Tibial nerve (tissue), 4 donors: ENCODE results near the gene DDX39A. TPM values are rescaled to one million over a fixed set of nuclear protein-coding genes. Genes with fewer than 3 reads are reported as not detected.
A peak's percentile ranks its signal among the peaks of the same experiment; 100 is the strongest.

Experiments
- DNase-seq, 2 donors: peaks; one replicate each; pipeline ENCODE4 v3.0.0-alpha.2; 2019; ENCODE audit warnings: low spot score in 2 of 2
- H3K27ac ChIP-seq, 4 donors: fragments of 200-600 bp; sonication (generic) in 3 of 4; one replicate each; pipeline ENCODE4 v1.5.1; 2017 to 2019; ENCODE audit warnings: mild to moderate bottlenecking in 1 of 4
- H3K27me3 ChIP-seq, 2 donors: fragments of 200-600 bp; sonication (generic) in 1 of 2; one replicate each; pipeline versions ENCODE4 v1.5.1 to v1.6.0; 2017 to 2019
- H3K36me3 ChIP-seq, 3 donors: fragments of 200-600 bp; sonication (generic); one replicate each; pipeline ENCODE4 v1.5.1; 2018 to 2019
- H3K4me1 ChIP-seq, 4 donors: fragments of 200-600 bp; sonication (generic) in 3 of 4; one replicate each; pipeline ENCODE4 v1.5.1; 2017 to 2019
- H3K4me3 ChIP-seq, 4 donors: fragments of 200-600 bp; sonication (generic) in 3 of 4; one replicate each; pipeline ENCODE4 v1.5.1; 2017 to 2019; ENCODE audit warnings: mild to moderate bottlenecking in 1 of 4, moderate library complexity in 1 of 4
- H3K9me3 ChIP-seq, 4 donors: fragments of 200-600 bp; sonication (generic) in 3 of 4; one replicate each; pipeline ENCODE4 v1.5.1; 2017 to 2019
- EP300 ChIP-seq, 2 donors: sonication (generic); formaldehyde crosslinking; IDR thresholded peaks; one replicate each; pipeline ENCODE4 v1.6.1; 2017; ENCODE audit warnings: antibody characterized with exemption in 2 of 2, mild to moderate bottlenecking in 1 of 2
- POLR2A ChIP-seq, 2 donors: fragments of 450-650 bp; IDR thresholded peaks; one replicate each; pipeline ENCODE4 v1.6.1; 2017; ENCODE audit warnings: antibody characterized with exemption in 2 of 2, mild to moderate bottlenecking in 2 of 2, moderate library complexity in 2 of 2
- WGBS, 2 donors: methylation state at CpG; one replicate each; pipeline ENCODE4 v1.1.5; 2018; 5-methylcytosine and 5-hydroxymethylcytosine counted together
- total RNA-seq, 4 donors: library from RNA; depleted of rRNA; stranded (reverse); fragments of >200 nt; gene quantifications; one replicate each; pipeline ENCODE4 v1.1.0, GENCODE V29; 2016
- TF ChIP-seq, protein P1 (sequence below), 5 experiments: fragments of 200-600 bp in 3 of 5; fragments of 450-650 bp in 2 of 5; sonication (generic) in 3 of 5; IDR thresholded peaks; one replicate each; pipeline ENCODE4 v1.5.1; 2016 to 2019; ENCODE audit warnings: antibody characterized with exemption in 5 of 5, mild to moderate bottlenecking in 3 of 5, moderate library complexity in 2 of 5

Gene DDX39A
- total RNA-seq, 4 donors from 2014 or later, result 60.7 to 136 (median 92.6) TPM

DNA sequence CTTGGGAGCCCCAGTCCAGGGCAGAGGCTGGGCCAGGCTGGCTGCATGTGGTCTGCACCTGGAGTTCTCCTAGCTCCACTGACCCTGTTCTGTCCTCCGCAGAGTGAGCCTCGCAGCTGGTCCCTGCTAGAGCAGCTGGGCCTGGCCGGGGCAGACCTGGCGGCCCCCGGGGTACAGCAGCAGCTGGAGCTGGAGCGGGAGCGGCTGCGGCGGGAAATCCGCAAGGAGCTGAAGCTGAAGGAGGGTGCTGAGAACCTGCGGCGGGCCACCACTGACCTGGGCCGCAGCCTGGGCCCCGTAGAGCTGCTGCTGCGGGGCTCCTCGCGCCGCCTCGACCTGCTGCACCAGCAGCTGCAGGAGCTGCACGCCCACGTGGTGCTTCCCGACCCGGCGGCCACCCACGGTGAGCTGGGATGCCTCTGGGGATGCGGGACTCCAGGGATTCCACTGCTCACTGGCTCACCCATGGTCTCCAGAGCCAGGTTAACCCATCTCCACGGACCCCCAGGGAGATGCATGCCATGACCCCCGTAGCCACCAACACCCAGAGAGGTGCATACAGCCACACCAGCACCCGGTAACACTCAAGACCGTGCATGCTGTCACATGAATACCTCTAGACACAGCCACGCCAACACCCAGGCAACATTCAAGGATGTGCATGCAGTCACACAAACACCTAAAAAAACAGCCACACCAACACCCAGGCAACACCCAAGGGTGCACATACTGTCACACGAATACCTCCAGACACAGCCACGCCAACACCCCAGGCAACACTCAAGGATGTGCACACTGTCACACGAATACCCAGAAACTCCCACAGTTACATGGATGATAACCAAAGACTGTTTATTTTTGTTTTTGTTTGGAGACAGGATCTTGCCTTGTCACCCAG lies 22.1 kb upstream of the DDX39A start:
- no peak overlapping the region for H3K4me3 ChIP-seq
- WGBS, 2 donors, result 64 to 82% methylated on average over 25 of the region's 34 CpGs
- H3K9me3 ChIP-seq, result no peaks in the 10 kb centered on the region
- DNase-seq, result no peak
- no peak for TF ChIP-seq EP300 (IDR thresholded peaks at IDR 0.05)
- H3K36me3 ChIP-seq, result peaks cover 6 to 58% (median 17%) of the 10 kb centered on the region in 3 donors
- H3K27ac ChIP-seq, result no peak overlapping the region
- peaks cover 0 to 44% (median 24%) of the 10 kb centered on the region in 4 donors for H3K4me1 ChIP-seq
- H3K27me3 ChIP-seq, result no peaks in the 10 kb centered on the region

GRCh38 chr19:14440049-14440448 lies 20.9 kb upstream of the DDX39A start:
- peak overlapping the region in 3 of 4 donors; percentile 19 to 46 (median 33) for H3K4me3 ChIP-seq
- TF ChIP-seq POLR2A (IDR thresholded peaks at IDR 0.05) (no peak), EP300 (IDR thresholded peaks at IDR 0.05) (peak in 1 of 2 donors; percentile 49)
- peak overlapping the region in 3 of 4 donors; percentile 20 to 72 (median 70) for H3K27ac ChIP-seq
- WGBS, 2 donors, result 26 to 38% methylated on average over 9 of the region's 9 CpGs
- peak; percentile 33 to 55 for DNase-seq
- H3K36me3 ChIP-seq, result peaks cover 6 to 54% (median 14%) of the 10 kb centered on the region in 3 donors
- peaks cover 0 to 53% (median 27%) of the 10 kb centered on the region in 4 donors for H3K4me1 ChIP-seq
- no peaks in the 10 kb centered on the region for H3K27me3 ChIP-seq
- no peaks in the 10 kb centered on the region for H3K9me3 ChIP-seq

DNA sequence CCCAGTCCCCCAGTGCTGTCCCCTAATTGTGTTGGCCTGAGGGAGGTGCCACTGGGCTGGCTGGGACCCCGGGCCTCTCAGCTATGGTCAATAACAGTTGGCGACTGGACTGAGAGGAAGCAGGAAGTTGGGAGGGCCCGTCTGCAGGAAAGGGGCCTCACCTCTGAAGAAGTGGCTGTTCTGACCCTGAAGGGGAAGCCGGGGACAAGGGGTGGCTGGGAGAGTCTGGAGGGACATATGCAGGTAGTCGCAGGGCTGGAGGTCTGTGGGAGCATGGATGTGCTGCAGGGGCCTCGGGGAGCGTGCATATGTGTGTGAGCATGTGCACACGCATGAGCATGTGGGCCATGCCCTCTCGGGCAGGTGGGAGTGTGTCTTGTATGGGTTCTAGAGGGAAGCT lies 19.9 kb upstream of the DDX39A start:
- Histone ChIP-seq H3K36me3 (peaks cover 6 to 44% (median 12%) of the 10 kb centered on the region in 3 donors), H3K4me3 (no peak overlapping the region), H3K27ac (no peak overlapping the region), H3K27me3 (no peaks in the 10 kb centered on the region), H3K4me1 (peaks cover 0 to 63% (median 36%) of the 10 kb centered on the region in 4 donors), H3K9me3 (no peaks in the 10 kb centered on the region)
- no peak for DNase-seq
- TF ChIP-seq EP300 (IDR thresholded peaks at IDR 0.05) (no peak), POLR2A (IDR thresholded peaks at IDR 0.05) (no peak)
- TF ChIP-seq, protein P1, sequence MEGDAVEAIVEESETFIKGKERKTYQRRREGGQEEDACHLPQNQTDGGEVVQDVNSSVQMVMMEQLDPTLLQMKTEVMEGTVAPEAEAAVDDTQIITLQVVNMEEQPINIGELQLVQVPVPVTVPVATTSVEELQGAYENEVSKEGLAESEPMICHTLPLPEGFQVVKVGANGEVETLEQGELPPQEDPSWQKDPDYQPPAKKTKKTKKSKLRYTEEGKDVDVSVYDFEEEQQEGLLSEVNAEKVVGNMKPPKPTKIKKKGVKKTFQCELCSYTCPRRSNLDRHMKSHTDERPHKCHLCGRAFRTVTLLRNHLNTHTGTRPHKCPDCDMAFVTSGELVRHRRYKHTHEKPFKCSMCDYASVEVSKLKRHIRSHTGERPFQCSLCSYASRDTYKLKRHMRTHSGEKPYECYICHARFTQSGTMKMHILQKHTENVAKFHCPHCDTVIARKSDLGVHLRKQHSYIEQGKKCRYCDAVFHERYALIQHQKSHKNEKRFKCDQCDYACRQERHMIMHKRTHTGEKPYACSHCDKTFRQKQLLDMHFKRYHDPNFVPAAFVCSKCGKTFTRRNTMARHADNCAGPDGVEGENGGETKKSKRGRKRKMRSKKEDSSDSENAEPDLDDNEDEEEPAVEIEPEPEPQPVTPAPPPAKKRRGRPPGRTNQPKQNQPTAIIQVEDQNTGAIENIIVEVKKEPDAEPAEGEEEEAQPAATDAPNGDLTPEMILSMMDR (IDR thresholded peaks at IDR 0.05), result no peak
- 70% methylated on average over 9 of the region's 9 CpGs for WGBS, 2 donors

DNA sequence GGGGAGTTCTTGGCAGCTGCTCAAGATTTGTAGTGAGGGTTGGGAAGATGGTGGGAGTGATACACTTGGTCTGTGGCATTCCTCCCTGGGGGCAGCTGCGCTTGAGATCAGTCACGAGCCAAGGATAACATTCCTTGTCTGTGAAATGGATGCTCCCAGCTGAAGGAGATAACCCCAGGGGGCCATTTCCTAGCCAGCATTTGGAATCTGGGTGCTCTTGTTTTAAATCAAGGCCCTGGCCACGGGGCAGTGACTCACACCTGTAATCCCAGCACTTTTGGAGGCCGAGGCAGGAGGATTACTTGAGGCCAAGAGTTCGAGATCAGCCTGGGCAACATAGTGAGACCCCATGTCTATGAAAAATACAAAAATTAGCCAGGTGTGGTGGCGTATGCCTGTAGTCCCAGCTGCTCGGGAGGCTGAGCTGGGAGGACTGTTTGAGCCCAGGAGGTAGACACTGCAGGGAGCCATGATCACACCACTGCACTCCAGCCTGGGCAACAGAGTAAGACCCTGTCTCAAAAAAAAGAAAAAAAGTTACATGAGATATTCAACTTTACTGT lies 18.5 kb upstream of the DDX39A start:
- DNase-seq, result no peak
- Histone ChIP-seq H3K36me3 (peaks cover 0 to 30% (median 0%) of the 10 kb centered on the region in 3 donors), H3K27me3 (no peaks in the 10 kb centered on the region), H3K9me3 (no peaks in the 10 kb centered on the region), H3K4me3 (no peak overlapping the region), H3K4me1 (peaks cover 0 to 69% (median 40%) of the 10 kb centered on the region in 4 donors), H3K27ac (no peak overlapping the region)
- TF ChIP-seq, protein P1 (IDR thresholded peaks at IDR 0.05), result no peak
- no peak for TF ChIP-seq EP300 (IDR thresholded peaks at IDR 0.05)
- no peak for TF ChIP-seq POLR2A (IDR thresholded peaks at IDR 0.05)
- 85 to 87% methylated on average over 7 of the region's 7 CpGs for WGBS, 2 donors

GRCh38 chr19:14435320-14436050 lies 16.3 kb upstream of the DDX39A start:
- WGBS, 2 donors, result 74 to 75% methylated on average over 16 to 17 of the region's 17 CpGs
- H3K4me3 ChIP-seq, result peak overlapping the region in 1 of 4 donors; percentile 82
- H3K9me3 ChIP-seq, result no peaks in the 10 kb centered on the region
- peaks cover 0 to 11% (median 0%) of the 10 kb centered on the region in 3 donors for H3K36me3 ChIP-seq
- H3K4me1 ChIP-seq, result peaks cover 0 to 70% (median 36%) of the 10 kb centered on the region in 4 donors
- DNase-seq, result no peak
- TF ChIP-seq, protein P1 (IDR thresholded peaks at IDR 0.05), result no peak
- TF ChIP-seq POLR2A (IDR thresholded peaks at IDR 0.05) (no peak), EP300 (IDR thresholded peaks at IDR 0.05) (no peak)
- H3K27ac ChIP-seq, result peak overlapping the region in 3 of 4 donors; percentile 86 to 91 (median 88)
- no peaks in the 10 kb centered on the region for H3K27me3 ChIP-seq
